Measurements from ENCODE around the gene GOLGA2.

DNA sequence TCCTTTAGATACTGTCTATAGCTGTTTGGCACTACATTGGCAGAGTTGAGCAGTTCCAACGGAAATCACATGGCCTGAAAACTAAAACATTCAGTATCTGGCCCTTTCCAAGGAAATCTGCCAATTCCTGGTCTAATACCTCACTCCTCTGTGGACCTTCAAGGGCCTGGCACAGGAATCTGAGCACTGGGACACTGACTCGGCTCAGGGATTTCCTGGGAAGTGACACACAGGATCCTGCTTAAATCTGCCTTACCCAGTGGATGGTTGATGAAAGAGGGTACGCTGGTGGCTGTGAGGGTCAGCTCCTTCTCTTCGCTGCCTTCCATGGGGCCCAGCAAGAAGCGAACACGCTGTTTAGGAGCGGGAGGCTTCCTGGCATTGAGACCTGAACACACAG, 45.5 kb upstream of the GOLGA2 start:
- TF ChIP-seq POLR2A (IDR thresholded peaks at IDR 0.05), result no peak
- TF ChIP-seq CTCF (IDR thresholded peaks at IDR 0.05), result no peak
